ENCODE measurements around the gene SSBP3.

DNA sequence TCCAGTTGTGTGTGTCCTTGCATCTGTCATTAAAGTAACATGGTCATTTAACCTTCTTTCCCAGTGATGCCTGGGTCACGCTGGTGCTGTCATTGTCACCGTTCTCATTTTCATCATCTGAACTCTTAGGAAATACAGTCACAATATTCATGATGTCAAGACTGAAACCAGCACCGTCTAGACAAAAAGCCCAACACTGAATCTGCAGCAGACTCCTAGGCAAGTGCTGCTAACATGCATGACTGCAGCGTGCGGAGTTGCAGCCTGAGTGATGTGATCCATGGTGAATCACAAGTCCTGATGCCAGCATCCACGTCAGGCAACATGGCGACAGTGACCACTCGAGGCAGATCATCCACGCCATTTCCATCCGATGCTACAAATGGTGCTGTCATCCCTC, 168.6 kb downstream of the SSBP3 start:
- TF ChIP-seq POLR2A (IDR thresholded peaks at IDR 0.05): no peak
- TF ChIP-seq CTCF (IDR thresholded peaks at IDR 0.05): no peak
- no peak for TF ChIP-seq EP300 (IDR thresholded peaks at IDR 0.05)
